Activated naive CD8-positive, alpha-beta T cell (primary cell): ENCODE measurements around the gene EPOP.

ENCODE experiments used
- H3K27ac Mint-ChIP-seq: one replicate; pipeline ENCODE4 v1.8.0; 2021; ENCODE audit warnings: mixed read lengths
- H3K27me3 Mint-ChIP-seq: one replicate; pipeline ENCODE4 v1.8.0; 2021; ENCODE audit warnings: mixed read lengths
- H3K36me3 Mint-ChIP-seq: one replicate; pipeline ENCODE4 v1.8.0; 2021; ENCODE audit warnings: mixed read lengths
- H3K4me1 Mint-ChIP-seq: one replicate; pipeline ENCODE4 v1.8.0; 2021; ENCODE audit warnings: low read depth, mixed read lengths
- H3K4me3 Mint-ChIP-seq: one replicate; pipeline ENCODE4 v1.8.0; 2021; ENCODE audit warnings: mild to moderate bottlenecking, mixed read lengths
- H3K9me3 Mint-ChIP-seq: one replicate; pipeline ENCODE4 v1.8.0; 2021; ENCODE audit warnings: low read depth, mixed read lengths

Gene EPOP

DNA sequence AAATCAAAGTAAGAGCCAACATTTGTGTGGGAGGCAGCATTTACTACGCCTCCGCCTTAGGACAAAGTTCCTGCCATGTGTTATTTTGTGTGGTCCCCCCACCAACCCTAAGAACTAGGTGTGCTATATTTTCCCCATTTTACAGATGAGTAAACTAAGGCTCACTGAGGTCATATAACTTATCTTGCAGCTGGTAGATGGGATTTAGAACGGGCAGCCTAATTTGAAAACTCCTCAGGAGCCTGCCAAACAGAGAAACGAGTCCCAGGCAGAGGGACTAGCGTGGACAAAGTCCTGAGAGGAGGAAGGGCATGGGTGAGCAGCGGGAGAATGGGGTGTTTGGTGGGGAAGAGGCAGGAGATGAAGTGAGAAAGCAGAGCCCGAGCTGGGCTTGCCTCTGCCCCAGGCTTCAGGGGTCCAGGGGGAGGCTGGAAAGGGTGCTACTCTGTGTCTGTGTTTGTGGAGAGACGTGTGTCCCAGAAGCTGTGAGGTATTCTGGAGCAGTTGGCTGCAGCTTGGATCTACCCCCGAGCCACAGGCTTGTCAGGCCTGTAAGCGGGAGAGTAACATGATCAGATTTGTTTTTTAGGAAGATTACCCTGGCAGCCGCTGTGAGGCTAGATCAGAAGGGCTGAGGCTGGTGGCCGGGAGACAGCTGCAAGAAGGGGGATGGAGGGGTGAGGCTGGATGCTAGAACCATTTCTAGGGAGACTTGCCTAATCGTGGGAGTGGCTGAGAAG, 35.3 kb upstream of the EPOP start:
- peak overlapping the region; percentile 83 for H3K27ac Mint-ChIP-seq
- peaks cover 44% of the 10 kb centered on the region for H3K4me1 Mint-ChIP-seq
- no peaks in the 10 kb centered on the region for H3K9me3 Mint-ChIP-seq
- peak overlapping the region; percentile 20 for H3K4me3 Mint-ChIP-seq
- no peaks in the 10 kb centered on the region for H3K27me3 Mint-ChIP-seq
- H3K36me3 Mint-ChIP-seq = peaks cover 8% of the 10 kb centered on the region

DNA sequence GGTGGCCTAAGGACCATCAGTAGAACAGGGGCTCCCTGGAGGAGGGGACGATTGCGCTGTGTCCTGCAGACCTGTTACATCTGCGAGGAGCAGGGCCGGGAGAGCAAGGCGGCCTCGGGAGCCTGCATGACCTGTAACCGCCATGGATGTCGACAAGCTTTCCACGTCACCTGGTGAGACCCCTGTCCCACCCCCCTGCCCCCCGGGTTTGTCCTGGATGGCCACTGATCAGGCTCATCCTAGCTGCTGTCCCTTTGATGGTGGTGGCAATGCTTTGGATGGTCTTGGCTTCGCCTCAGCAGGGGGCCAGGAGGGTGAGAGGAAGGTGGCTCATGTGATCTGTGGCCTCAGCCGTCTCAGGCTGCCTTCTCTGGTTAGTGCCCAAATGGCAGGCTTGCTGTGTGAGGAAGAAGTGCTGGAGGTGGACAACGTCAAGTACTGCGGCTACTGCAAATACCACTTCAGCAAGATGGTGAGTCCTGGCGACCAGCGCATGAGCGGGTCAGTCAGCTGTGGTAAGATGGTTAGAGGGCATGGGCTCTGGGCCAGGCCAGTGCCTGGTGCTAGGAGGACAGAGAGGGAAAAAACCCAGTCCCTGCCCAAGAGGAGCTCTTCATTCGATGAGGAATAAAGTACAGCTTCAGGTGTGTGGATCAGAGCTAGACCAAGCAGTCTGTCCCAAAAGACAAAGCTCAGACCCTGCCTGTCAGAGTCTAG, 34.5 kb upstream of the EPOP start:
- Mint-ChIP-seq H3K4me1 (peaks cover 40% of the 10 kb centered on the region), H3K4me3 (peak overlapping the region; percentile 23), H3K27ac (peak overlapping the region; percentile 83), H3K36me3 (peaks cover 5% of the 10 kb centered on the region), H3K27me3 (no peaks in the 10 kb centered on the region), H3K9me3 (no peaks in the 10 kb centered on the region)

DNA sequence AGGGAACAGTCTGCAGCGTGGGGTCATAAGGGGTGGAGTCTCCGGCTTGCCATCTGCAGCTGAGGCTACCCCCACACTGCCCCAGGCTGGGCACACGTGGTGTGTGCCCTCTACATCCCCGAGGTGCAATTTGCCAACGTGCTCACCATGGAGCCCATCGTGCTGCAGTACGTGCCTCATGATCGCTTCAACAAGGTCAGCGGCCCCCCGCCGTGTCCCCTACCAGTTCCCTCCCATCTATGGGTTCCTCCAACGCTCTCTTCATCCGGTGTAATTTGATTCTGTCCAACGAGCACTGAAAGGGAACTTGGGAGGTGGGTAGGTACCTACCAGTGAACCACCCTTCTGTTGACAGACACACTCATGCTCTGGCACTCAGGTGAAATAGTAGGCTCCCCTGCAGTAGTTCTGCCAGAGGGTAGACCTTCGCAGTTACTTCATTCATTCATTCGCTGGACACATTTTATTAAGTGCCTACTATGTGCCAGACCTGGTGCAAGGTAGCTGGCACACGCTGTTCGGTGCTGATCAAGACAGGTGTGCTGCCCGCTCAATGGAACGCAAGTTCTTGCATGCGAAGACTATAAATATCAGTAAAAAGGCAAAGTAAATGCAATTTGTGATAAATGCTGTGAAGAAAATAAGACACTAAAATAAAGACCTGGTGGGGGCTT, 33.1 kb upstream of the EPOP start:
- H3K36me3 Mint-ChIP-seq = peaks cover 5% of the 10 kb centered on the region
- peaks cover 40% of the 10 kb centered on the region for H3K4me1 Mint-ChIP-seq
- H3K9me3 Mint-ChIP-seq = no peaks in the 10 kb centered on the region
- peak overlapping the region; percentile 74 for H3K27ac Mint-ChIP-seq
- no peaks in the 10 kb centered on the region for H3K27me3 Mint-ChIP-seq
- peak overlapping the region; percentile 97 for H3K4me3 Mint-ChIP-seq

DNA sequence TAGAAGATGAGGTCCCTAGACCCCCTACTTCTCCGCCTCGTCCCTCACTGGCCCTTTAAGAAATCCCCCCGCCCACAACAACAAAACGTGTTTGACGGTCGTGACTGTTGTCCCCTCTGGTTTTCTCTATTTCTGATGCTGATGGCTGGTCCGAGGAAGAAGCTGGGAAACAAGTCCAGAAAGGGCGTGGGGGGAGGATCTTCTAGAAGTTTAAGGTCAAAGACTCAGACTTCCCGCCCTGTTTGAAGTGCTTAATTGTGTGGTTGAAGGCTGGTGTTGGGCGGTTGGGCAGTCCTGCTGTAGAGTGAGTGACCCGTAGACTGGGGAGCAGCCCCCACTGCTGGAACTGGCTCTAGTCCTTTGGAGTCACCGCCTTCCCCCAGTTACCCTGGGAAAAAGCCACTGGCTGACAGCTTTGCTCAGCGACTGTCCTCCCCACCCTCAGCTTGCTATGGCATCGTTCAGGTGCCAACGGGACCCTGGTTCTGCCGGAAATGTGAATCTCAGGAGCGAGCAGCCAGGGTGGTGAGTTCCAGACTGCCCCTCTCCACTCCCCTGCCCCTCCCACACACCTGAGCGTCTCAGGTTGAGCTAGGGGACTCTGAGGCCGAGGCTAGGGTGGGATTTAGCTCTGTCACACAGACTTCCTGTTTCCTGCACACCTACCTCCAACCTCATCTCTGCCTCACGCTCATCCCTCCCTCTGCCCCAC, 31.9 kb upstream of the EPOP start:
- peak overlapping the region; percentile 95 for H3K27ac Mint-ChIP-seq
- peaks cover 38% of the 10 kb centered on the region for H3K4me1 Mint-ChIP-seq
- no peaks in the 10 kb centered on the region for H3K9me3 Mint-ChIP-seq
- H3K27me3 Mint-ChIP-seq = no peaks in the 10 kb centered on the region
- peak overlapping the region; percentile 97 for H3K4me3 Mint-ChIP-seq
- H3K36me3 Mint-ChIP-seq = peaks cover 5% of the 10 kb centered on the region

DNA sequence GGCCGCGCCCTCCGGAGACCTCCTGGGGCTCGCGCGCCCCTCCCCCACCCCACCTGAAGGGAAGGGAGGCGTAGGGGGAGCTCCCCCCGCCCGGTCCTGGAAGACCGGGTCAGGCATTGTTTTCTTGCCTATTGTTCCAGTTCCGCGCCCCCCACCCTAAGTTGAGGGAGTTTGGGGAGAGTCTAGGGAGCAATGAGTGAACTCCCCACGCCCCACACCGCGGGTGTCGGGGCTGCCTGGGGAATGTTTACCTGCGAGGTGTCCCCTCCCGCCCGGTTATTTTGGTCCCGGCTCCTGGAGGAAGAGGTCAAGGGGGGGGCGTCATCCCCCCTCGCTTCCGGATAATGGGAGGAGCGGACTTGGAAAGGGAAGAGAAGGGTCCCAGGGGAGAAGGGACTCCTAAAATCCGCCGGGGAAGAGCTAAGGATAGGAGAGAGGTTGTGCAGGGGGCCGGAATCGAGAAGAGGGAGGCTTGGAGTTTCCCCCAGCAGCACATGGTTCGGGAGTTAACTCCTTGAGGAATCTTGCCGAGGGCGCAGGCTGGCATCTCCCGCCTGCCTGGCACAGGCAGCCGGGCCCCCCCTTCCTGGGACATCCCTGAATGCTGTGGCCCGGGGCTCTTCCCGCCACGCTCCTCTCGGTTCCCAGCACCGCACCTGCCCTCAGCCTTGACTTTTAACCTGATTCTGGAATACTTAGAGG, 31.2 kb upstream of the EPOP start:
- Mint-ChIP-seq H3K4me1 (peaks cover 42% of the 10 kb centered on the region), H3K4me3 (peak overlapping the region; percentile 97), H3K36me3 (peaks cover 5% of the 10 kb centered on the region), H3K9me3 (no peaks in the 10 kb centered on the region), H3K27ac (peak overlapping the region; percentile 95), H3K27me3 (no peaks in the 10 kb centered on the region)

DNA sequence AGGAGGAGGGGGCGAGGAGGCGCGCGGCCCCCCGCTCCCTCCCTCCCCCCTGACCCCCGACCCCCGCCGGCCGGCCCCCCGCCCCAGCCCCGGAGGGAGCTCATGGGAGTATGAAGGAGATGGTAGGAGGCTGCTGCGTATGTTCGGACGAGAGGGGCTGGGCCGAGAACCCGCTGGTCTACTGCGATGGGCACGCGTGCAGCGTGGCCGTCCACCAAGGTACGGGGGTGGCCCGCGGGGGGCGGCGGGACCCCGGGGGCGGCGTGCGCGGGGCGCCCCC, 30.7 kb upstream of the EPOP start:
- peaks cover 5% of the 10 kb centered on the region for H3K36me3 Mint-ChIP-seq
- H3K4me1 Mint-ChIP-seq = peaks cover 41% of the 10 kb centered on the region
- H3K4me3 Mint-ChIP-seq = peak overlapping the region; percentile 56
- no peaks in the 10 kb centered on the region for H3K27me3 Mint-ChIP-seq
- no peaks in the 10 kb centered on the region for H3K9me3 Mint-ChIP-seq
- no peak overlapping the region for H3K27ac Mint-ChIP-seq

DNA sequence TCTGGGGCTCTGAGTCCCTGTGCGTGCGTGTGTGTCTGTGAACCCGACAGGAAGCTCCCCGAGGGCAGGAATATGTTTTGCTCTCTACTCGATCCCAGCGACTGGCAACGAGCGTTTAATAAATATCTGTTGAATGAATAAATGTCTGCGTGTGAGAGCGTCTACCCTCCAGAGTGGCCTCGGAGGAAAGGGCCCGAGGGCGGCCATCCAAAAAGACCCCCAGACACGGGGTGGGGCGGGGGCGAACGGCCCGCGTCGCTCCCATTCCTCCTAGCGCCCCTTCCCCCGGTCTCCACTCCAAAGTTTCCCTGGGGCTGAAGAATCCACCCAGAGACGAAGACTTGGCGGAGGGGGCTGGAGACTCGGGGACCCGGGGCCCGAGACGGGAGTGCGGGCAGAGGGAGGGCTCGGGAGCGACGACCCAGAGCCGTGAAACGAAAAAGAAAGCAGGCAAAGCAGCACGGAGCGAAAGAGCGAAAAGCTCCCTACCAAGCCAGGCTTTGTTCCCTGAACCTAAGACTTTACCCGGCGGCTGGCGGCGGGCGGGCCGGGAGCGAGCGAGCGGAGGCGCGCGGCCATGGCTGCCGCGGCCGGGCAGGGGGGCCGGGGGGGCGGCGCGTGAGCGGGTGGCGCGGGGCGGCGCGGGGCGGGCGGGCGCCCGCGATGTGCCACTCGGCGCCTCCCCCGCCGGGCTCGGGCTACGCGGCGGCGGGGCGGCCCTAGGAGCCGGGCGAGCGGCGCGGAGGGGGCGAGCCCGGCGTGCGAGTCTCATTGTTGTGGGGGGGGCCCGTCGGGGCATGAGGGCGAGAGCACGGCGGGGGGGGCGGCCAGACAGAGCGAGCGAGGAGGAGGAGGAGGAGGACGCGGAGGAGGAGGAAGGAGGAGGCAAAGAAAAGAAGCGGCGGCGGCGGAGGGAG, 30.1 kb upstream of the EPOP start, which contains the start of gene MLLT6:
TSS of gene MLLT6 (plus strand) at position 668 of the 917 bp plus-strand sequence. CDS start 360 bp downstream, outside the sequence.
- Mint-ChIP-seq H3K9me3 (no peaks in the 10 kb centered on the region), H3K27me3 (no peaks in the 10 kb centered on the region), H3K4me1 (peaks cover 41% of the 10 kb centered on the region), H3K4me3 (peak within 1 kb of the TSS; percentile 99), H3K27ac (peak within 1 kb of the TSS; percentile 100), H3K36me3 (peaks cover 6% of the 10 kb centered on the region)

DNA sequence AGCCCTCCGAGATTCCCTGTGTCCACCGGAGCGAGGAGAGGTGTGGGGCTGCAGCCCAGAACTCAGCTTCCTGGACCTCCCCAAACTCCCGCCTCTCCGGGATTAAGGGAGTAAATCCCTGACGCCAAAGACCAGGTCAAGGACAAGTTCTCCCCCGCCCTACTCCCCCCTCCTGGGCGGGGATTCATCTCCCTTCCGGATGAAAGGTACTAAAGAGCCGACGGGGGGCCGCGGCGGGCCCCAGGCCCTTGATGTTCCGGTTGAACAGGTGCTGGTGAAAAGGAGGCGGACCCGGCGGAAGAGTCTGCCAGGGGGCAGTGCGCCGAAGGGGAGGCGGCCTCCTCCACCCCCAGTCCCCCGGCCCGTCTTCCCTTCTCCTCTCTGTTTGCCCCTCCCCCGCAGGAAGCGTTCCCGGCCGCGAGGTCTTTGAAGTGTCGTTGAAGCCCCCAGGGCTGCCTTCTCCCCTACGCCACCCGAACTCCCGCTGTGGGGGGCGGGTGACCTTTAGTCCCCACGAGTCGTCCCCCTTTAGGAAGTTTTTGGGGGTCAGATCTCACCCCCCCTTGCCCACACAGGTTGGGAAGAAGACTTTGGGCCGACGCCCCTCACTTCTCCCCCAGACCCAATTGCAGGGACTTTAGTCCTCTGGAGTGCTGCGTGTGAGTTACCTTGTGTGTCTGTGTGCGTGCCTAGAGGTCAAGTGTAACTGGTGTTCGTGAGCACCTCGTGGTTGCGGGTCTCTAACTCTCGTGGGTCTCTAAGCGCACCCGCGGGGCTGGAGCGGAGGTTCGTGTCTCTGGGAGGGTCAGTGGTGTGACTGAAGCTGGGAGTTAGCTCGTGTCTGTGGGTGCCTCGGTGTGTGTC, 29.2 kb upstream of the EPOP start:
- Mint-ChIP-seq H3K36me3 (peaks cover 5% of the 10 kb centered on the region), H3K4me1 (peaks cover 40% of the 10 kb centered on the region), H3K4me3 (peak overlapping the region; percentile 99), H3K9me3 (no peaks in the 10 kb centered on the region), H3K27me3 (no peaks in the 10 kb centered on the region), H3K27ac (peak overlapping the region; percentile 100)

DNA sequence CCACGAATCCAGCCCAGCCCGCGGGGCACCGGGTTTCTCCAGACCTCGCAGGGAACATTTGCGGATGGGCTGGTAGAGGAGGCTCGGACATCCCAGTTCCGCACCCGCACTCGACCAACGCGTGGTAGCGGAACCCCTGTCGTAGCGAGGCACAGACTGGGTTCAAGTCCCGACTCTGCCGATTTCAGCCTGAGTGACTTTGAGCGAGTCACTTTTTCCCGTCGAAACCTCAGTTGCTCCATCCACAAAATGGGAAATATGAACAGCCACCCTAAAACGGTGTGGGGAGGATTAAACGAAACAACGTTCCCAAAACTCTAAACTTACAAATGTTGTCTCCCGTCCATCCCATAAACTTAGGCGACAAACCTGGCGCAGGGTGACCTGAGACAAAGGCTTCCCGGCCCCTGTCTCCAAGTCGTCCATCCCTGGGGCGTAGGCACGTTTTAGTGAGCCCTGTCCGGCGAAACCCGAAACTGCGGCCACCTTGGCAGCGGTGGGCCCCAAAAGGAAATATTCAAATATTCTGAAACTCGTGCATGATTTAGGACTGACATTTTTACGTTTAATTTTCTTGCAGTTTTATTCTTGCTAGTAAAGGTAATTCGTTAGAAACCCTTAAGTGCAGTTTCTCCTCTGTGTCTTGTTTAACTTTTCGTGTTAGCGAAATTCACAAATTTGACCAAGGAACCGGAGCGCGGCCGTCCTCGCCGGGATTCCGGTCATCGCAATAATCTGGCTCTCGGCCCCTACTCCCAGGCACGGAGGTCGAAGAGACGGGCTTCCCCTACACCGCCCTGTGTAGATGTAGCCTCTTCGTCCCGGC, 28.4 kb upstream of the EPOP start:
- no peaks in the 10 kb centered on the region for H3K9me3 Mint-ChIP-seq
- H3K27ac Mint-ChIP-seq = peak overlapping the region; percentile 100
- H3K4me3 Mint-ChIP-seq = peak overlapping the region; percentile 99
- peaks cover 43% of the 10 kb centered on the region for H3K4me1 Mint-ChIP-seq
- peaks cover 4% of the 10 kb centered on the region for H3K36me3 Mint-ChIP-seq
- no peaks in the 10 kb centered on the region for H3K27me3 Mint-ChIP-seq

DNA sequence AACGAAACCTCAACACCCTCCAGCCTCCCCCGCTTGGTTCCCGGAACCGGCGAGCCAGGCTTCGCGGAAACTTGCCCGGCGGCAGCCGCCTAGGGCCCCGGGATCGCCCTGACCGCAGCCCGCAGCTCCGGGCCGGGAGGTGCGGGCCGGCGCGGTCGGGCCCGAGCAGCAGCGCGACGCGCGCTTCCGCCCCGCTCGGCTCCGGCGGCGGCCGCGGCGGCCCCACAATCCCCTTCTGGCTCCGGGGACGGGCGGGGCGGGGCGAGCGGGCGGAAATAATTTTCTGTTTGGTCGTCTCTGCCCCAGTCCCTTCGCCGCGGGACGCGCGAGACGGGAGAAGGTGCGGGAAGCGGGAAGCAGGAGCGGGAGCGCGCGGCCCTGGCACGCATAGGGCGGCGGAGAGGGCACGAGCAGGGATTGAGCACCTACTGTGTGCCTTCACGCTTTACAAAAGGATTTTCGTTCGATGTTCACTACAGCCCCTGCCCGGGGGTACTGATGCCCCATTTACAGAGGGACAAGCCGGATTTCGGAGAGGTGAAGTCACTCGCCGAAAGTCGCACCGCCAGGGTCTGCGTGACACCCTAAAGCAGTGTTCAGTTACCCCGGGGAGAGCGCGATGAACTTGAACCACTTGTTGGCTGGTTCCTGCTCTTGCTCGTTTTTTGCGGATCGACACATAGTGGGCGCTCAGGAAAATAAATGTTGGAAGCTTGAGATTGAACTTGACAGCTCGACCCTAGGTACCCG, 27.6 kb upstream of the EPOP start:
- Mint-ChIP-seq H3K27me3 (no peaks in the 10 kb centered on the region), H3K36me3 (peaks cover 2% of the 10 kb centered on the region)

DNA sequence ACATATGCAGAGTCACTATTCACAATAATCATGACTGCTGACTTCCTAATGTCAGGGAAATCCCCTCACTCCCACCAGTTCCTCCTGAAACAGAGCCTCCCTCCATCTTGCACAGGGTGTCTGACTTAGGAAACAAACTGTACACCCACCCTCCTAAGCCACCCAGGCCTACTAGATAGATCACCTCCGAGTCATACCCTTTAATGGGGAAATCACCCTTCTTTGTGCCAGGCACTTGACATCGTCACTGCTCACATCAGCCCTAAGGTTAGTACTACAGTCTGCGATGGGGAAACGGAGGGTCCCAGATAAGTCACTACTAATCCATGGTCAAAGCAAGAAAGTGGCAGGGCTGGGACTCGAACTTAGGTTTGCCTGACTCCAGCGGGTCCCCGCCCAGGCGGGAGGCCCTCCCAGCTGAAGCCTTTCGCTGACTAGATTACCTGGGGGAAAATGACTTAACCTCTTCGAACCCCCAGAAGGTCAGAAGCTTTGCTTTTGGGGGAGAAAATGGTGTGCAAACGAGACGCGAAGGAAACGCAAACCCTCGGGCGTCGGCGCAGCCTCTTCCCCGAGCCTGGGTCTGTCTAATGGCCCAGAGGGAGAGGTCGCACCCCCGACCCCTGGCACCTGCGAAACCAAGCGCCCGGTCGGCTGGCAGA, 26.9 kb upstream of the EPOP start:
- peaks cover 44% of the 10 kb centered on the region for H3K4me1 Mint-ChIP-seq
- H3K9me3 Mint-ChIP-seq = no peaks in the 10 kb centered on the region
- H3K36me3 Mint-ChIP-seq = peaks cover 2% of the 10 kb centered on the region
- peak overlapping the region; percentile 99 for H3K27ac Mint-ChIP-seq
- peak overlapping the region; percentile 86 for H3K4me3 Mint-ChIP-seq
- no peaks in the 10 kb centered on the region for H3K27me3 Mint-ChIP-seq

More for the DNA sequence above, 27.6 kb upstream of the EPOP start:
- peaks cover 43% of the 10 kb centered on the region for H3K4me1 Mint-ChIP-seq
- H3K4me3 Mint-ChIP-seq = peak overlapping the region; percentile 99
- H3K27ac Mint-ChIP-seq = peak overlapping the region; percentile 100
- H3K9me3 Mint-ChIP-seq = no peaks in the 10 kb centered on the region
